NOMO-1 treated with DMSO at 0.1 percent for 48 hours (cell line): ENCODE measurements around the gene SALL3.

Experiments used
- DNase-seq: peaks from one replicate; lab custom pipeline; 2025; ENCODE audit not compliant: unreplicated experiment; lab: John Stamatoyannopoulos, UW

SALL3 gene

DNA sequence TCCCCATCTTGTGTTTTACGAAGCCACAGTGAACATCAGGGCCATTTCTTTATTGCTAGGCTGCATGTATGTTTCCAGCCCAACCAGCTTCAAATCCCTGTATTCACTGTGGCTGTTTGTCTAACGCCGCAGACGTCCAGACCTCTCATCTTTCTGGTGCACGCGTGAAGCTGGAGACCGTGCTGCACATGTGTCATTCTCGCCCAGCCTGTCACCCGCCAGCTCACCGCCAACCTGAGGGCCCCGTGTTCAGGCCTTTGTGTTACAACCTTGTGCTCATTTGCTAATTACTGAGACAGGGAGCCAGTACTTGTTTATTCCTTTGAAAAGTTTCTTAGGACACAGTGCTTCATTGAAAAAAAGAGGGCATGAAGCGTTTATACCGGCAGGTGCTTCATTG lies 21.4 kb downstream of the SALL3 start:
- no peak for DNase-seq

DNA sequence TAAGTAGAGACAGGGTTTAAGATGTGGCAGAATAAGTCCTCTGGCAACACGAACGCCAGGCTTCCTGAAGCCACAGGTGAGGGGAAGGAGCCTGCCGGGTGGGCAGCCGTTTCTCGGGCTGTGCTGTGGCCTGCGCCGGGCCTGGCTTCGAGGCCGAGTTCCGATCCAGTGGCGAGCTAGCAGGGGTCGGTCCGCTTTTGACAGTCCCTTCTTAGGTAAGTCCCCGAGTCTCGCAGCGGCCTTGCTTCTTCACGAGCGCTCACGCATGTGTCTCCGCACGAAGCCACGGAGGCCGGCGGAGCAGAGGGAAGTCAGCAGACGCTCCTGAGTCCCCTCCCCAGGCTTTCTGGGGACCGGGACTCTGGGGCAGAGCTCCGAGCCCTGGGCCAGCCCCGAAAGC lies 26.0 kb downstream of the SALL3 start:
- no peak for DNase-seq

DNA sequence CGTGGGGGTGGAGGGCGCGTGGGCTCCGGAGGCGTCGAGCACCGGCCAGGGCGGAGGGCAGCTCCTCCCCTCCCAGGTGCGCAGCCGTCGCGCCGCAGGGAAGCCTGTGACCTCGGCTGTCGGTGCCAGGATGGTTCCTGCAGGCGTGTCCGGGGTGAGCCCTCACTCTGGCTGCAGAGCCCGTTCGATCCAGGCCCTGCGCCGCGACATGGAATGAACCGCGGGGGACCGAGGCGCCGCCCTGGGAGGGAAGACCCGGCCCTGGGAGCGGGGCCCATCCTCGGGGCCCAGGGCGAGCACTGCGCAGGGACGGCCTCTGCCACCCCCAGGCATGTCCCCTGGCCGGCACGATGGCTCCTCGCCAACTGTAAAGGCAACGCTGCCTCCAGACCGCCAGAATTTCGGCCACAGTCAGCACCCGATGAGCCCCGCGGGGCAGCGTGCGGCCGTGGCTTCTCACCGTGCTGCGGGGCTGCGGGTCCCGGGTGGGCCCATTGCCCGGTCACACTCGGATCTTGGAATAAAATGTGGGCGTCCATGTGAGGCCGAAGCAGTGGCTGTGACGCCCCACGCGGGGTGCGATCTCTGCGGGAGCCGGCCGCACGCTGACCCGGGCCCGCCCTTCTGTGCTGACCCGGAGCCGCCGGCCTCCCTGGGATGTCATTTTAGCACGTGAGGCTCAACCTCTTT lies 26.6 kb downstream of the SALL3 start:
- no peak for DNase-seq

DNA sequence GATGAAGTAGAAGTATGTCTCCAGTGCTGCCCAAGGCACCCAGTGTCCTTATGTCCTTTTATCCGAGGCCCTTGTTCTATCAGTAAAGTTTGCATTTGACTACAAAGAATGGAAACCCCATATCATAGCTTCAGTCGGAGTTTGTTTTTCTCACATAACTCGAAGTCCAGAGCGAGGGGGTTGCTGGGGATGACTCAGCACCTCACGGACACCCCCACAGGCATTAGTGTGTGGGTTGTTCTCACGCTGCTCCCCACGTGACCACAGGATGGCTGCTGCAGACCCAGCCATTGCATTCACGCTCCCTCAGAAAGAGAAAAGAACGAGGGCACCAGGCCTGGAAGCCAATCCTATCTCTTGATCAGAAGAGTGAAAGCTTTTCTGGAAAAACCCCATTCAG lies 27.8 kb downstream of the SALL3 start:
- DNase-seq = no peak

DNA sequence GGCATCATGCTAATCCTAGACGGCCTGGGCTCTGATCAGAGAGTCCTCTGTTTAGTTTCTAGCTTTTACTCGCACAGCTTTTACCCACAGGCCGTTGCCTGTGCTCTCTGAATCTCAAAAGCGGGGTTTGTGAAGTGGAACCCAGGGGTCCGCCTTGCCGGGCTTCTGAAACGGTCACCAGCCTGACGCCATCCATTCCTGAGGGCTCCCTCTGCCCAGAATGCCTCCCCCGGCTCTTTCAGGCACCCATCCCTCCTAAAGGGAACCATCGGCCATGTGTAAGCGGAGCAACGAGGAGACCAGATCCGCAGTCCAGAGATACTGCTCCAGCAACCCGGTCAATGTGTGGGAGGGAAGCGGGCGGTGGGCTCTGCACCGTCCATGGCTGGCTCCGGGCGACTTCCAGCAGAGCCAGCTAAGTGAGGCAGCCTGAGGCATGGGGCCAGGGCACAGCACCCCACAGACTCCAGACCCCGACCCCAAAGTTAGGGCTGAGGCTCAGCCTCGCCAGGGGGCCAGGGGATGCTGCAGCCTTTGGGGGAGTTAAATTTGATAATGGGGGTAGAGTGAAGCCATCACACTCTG lies 28.8 kb downstream of the SALL3 start:
- no peak for DNase-seq

DNA sequence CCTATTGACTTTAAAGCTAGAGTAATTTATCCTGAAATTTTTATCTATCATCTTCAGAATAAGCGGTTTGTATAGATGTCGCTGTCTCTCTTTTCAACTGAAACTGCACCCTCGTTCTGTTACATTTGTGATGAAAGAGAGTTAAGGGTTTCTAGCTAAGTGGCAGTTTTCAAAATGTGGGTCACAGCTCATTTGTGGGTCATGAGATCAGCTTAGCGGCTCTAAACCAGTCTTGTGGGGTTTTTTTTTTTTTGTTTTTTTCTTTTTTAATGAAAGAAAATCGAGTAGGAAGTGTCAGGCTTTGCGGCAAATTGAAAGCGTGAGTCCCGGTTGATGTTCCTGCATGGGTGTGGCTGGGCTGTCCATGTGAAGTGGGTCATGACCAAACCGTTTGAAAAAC lies 31.2 kb downstream of the SALL3 start:
- no peak for DNase-seq

DNA sequence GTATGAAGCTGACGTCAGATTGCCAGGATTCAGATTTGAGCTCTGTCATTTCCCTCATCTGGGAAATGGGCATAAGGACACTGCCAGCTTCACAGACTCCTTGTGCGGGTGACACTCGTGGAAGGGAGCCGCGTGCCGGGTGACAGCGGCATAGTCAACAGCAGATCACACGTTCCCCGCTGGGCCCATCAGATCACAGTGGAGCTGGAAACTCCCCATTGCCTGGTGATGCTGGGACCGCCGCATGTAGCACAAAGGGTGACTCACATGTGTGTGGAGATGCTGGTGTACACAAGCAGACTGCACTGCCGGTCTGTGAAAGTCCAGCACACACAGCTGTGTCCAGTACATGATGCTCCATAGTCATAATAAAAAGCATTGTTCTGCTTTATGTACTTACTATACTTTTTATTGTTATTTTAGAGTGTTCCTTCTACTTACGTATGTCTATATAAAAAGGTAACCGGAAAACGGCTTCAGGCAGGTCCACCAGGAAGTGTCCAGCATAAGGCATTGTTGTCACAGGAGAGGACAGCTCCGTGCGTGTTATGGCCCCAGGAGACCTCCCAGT lies 31.8 kb downstream of the SALL3 start:
- no peak for DNase-seq

DNA sequence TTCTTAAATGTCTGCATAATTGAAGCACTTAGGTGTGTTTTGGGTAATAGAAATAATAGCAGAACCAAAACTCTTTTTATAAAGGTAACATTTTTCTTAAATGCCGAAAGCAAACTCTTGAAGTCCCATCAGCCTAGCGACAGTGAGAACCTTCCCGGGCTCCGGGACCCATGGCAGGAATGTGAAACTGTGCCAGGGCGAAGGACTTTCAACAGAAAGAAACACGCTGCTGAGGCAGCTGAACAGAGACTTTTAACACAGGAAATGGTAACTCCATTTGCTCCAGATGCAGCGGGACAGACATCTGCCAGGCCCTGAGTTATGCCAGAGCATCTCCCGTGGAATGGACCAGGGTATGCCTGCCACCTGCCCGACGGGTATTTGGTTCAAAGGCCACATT lies 34.3 kb downstream of the SALL3 start:
- no peak for DNase-seq

DNA sequence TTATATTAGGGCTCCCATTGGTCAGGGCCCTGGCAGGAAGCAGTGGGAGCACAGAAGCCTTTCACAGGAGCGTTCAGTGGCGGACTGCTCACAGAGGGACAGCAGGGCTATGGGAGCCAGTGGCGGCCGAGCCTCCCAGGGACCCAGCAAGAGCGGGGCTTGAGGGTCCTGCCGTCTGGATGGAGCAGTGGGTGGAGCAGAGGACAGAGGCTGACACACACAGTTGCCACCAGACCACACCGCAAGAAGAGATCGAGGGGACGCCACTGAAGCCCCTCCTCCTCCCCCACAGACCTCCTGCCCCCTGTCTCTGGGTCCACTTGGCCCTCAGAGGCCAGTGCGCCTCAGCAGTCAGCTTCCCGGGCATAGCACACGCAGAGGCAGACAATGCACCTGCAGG lies 39.3 kb downstream of the SALL3 start:
- DNase-seq = no peak

DNA sequence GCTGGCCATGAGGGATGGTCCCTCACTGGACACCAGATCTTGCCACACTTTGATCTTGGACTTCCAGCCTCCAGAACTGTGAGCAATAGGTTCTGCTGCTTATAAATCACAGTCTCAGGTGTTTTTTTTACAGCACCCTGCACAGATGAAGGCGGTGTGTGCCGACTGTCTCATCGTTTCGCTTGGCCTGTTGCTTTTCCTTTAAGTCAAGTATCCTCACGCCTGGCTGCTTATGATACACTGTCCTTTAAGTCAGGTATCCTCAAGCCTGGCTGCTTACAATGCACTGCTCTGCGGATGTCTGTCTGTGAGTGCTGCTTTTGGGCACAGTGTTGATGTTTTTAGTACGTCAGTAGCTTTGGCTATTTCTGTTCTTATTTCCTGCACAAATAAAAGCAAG lies 40.3 kb downstream of the SALL3 start:
- no peak for DNase-seq

DNA sequence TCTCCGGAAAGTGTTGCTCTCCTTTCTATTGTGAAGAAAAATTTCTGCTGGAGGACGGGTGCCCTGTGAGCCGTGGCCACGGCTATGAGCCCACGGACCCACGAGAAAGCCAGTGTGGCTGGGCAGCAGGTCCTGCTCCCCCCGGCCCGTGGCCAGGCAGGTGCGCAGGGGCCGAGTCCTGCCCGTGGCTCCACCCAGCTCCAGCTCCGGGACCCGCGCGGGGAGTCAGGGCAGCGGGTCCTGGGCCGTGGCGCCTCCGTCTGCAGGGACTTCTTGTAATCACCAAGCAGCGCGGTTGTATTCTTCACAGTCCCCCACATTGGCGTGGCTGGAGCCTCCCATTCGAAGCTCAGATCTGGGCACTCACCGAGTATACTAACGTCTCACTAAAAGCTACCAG lies 43.0 kb downstream of the SALL3 start:
- no peak for DNase-seq

DNA sequence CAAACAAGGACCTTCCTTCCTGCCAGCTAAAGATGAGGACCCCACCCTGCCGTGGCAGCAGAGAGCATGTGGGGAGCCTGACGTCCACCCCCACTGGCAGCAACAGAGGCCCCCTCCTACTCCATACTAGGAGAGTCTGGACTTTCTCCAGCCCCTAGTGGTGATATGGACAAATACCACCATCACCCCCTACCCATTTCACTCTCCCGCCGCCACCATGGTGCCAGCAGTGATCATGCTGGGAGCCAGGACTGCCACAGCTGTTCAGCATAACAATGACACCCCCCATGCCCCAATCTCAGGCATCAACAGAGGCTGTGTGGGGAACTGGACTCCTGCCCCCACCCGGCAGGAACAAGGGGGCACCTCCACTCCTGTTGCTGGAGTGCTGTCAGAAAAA lies 46.9 kb downstream of the SALL3 start:
- no peak for DNase-seq

DNA sequence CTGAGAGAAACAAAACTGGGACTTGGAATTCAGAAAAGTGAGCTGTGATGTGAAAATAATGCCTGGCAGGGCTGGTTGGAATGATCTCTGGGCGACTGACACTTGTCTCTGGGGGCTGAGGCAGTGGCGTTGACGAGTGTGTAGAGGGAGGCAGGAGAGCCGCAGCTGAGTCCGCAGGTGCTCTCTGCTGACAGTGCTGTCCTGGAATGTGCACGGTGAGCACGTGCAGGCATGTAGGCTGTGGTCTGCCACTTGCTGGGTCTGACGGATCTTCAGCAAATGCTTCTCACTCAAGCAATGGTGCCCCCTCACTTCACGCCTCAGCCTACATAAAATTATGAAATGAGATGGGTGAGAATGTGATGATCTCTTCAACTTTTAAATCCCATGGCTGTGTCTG lies 51.1 kb downstream of the SALL3 start:
- DNase-seq = no peak

DNA sequence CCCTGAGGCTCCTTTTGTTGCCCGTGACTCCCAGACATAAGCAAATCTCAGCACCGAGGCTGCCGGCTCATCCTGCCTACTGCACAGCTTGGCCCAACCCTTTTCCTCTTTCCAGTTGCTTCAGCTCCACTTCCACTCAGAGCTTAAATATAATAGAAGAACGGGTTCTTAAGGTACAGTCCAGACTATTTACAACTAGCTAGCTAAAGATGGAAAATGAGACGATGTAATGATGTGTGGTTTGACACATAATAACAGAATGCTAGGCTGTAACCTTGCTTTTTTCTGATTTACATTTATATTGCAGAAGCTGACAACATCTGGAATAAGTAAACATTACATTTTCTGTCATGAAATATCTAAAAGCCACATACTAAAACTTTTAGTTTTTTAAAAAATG lies 62.7 kb downstream of the SALL3 start:
- DNase-seq = no peak

DNA sequence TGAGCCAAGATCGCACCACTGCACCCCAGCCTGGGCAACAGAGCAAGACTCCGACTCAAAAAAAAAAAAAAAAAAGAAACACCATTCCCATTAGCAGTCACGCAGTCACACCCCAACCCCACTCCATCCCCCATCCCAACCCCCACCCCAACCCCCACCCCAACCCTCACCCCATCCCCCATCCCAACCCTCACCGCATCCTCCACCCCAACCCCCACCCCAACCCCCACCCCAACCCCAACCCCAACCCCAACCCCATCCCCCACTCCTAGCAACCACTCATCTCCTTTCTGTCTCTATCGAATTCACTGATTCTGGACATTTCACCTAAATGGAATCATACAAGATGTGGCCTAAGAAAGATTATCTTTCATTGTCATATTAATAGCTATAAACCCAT lies 63.7 kb downstream of the SALL3 start:
- no peak for DNase-seq

DNA sequence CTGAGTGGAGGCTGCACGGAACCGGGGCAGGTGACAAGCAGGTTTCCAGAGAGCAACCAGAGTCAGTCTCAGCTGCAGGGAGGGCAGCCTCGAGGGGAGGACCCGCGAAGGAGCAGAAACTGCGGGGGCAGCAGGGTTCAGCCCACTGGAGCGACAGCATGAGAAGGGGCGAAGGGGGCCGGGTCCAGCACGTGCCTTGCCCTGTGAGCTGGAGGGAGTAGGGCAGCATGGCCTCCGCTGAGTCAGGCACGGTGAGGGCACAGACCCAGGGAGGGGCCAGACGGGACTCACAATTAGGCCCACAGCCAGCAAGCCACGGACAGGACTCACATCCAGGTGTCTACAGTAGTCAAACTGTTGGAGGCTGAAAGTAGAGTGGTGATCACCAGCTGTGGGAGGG lies 66.9 kb downstream of the SALL3 start:
- DNase-seq = no peak

DNA sequence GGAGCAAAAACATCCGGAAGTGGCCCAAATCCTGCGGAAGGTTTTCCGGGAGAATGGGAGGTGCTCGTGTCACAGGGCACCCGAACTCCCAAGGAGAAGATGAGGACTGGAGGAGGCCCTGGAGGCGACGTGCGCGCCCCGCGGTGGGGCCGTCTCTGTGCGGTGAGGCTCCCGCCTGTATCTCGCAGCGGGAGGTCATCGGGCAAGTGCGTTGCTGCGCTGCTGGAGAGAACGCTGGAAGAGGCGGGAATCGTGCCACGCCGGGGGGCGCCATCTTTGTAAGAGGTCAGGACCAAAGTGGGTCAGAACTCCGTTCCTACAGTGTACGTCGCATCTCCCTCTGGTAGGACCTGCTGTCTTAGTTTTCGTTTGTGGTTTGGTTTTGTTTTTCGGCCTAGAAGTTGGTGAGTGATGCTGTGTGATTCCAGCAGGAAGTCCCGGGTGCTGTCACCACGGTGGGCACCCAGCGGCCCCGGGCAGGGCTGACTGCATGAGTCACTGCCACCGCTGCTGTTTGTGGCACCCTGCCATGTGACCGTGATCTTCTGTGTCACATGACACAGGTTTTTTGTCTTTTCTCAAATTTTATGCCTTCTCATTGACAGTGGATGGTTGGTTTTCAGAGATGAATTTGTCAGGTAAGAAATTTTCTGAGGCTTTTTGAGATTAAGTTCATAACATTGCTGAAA lies 68.1 kb downstream of the SALL3 start:
- no peak for DNase-seq

DNA sequence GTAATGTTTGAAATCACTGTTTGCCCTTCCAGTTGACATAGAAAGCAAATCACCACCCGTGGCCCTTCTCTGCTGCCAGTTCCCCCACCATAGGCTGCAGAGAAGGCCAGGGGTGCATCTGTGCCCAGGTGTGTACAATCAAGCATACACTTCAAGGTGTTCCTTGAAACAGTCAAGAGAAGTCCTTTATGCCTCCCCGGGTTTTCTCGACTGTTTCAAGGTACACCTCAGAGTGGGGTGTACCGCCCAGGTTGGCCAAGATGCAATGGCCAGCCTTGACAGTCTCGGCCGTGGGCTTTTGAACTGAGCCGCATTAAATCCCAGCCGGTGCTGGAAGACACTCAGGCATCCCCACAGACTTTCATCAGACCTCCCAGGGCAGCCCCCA lies 68.6 kb downstream of the SALL3 start:
- DNase-seq = no peak

DNA sequence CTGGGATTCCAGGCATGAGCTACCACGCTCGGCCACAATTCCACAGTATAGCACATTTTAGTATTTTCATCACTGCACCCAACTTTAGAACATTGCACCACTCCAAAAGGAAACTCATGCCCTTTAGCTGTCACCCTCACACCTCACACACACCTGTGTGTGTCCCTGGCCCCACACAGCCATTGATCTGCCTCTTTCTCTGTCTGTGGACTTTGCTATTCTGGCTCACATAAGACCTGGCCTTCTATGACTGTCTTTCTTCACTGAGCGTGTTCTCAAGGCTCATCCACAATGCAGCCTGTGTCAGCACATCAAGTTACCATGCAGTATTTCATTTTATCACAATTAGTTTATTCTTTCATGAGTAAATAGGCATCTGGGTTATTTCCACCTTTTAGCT lies 69.9 kb downstream of the SALL3 start:
- no peak for DNase-seq
